ENCODE results near the gene LRP3.

The LRP3 gene

DNA sequence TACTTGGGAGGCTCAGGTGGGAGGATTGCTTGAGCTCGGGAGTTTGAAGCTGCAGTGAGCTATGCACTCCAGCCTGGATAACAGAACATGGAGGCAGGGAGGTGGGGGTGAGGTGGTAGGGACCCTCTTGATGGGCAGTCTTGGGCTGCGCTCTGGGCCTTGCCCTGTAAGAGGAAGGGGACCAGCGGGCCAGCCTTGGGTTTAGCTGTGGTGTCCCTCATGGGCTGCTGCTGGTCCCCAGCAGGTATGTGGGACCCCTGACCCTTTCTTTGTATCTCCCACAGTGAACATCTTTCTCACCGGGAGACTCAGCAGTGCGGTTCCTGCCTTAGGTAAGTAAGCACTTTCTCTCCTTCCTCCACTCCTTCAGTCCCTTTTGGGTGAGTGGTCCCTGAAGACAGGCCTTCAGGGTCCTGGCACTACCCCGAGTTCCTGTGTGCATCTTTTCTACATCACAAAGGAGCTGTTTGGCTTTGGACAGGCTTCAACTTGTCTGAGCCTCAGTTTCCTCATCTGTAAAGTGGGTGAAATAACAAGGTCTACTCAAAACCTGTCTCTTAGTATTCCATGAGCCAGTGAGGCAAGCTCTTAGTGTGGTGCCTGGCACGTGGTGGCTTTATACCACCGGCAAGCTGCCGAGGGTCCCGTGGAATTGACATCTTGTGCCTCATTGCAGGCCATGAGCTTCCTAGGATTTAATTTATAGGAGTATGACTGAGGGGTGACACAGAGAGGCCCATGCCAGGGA lies 2.5 kb downstream of the LRP3 start:
- no peak overlapping the region for H2BK120ac ChIP-seq (ENCODE audit: low read depth, low read length)
- H3K4me2 ChIP-seq (ENCODE audit: low read length, poor library complexity, severe bottlenecking) = no peak overlapping the region
- no peak overlapping the region for H3K4ac ChIP-seq (ENCODE audit: low read depth in 1 of 2, low read length in 2 of 2)
- no peak overlapping the region for H2BK5ac ChIP-seq (ENCODE audit: low read depth, low read length, poor library complexity, severe bottlenecking)
- peaks cover 5 to 13% of the 10 kb centered on the region in 2 experiments for H3K27me3 ChIP-seq (ENCODE audit: control insufficient read depth in 1 of 2, insufficient read depth in 1 of 2, low read length in 2 of 2)
- 97% methylated on average over 10 of the region's 10 CpGs for WGBS
- H4K8ac ChIP-seq (ENCODE audit: low read length) = no peak overlapping the region
- no peak overlapping the region for H3K18ac ChIP-seq (ENCODE audit: low read depth in 1 of 2, low read length in 2 of 2)
- H3K36me3 ChIP-seq (ENCODE audit: control insufficient read depth in 1 of 2, insufficient read depth in 2 of 2, low read depth in 1 of 2, low read length in 2 of 2) = peaks cover 21 to 27% of the 10 kb centered on the region in 2 experiments
- H3K14ac ChIP-seq (ENCODE audit: low read length in 2 of 2) = no peak overlapping the region
- H2BK12ac ChIP-seq (ENCODE audit: low read length in 2 of 2) = no peak overlapping the region
- no peak overlapping the region for H3K27ac ChIP-seq (ENCODE audit: low read length, poor library complexity, severe bottlenecking)
- H3K9ac ChIP-seq (ENCODE audit: low read length) = no peak overlapping the region
- no peak overlapping the region for H2AFZ ChIP-seq (ENCODE audit: low read depth, low read length)
- H3K79me1 ChIP-seq (replicated peaks; ENCODE audit: low read length, poor library complexity, severe bottlenecking) = peaks cover 2% of the 10 kb centered on the region
- no peak overlapping the region for H2AK5ac ChIP-seq (ENCODE audit: low read length, severe bottlenecking)
- no peak overlapping the region for H3K23ac ChIP-seq (ENCODE audit: low read length in 2 of 2)
- no peak overlapping the region for H4K91ac ChIP-seq (ENCODE audit: low read length)
- no peak overlapping the region for H3K4me3 ChIP-seq (ENCODE audit: insufficient read depth in 1 of 2, low read depth in 1 of 2, low read length in 2 of 2)
- peaks cover 18% of the 10 kb centered on the region for H3K4me1 ChIP-seq (ENCODE audit: control insufficient read depth, insufficient read depth, low read depth, low read length)
- no peaks in the 10 kb centered on the region for H3K9me3 ChIP-seq (ENCODE audit: control insufficient read depth, low read length)
- no peak for DNase-seq
- no peak overlapping the region for H2BK15ac ChIP-seq (ENCODE audit: low read depth, poor library complexity, severe bottlenecking)

DNA sequence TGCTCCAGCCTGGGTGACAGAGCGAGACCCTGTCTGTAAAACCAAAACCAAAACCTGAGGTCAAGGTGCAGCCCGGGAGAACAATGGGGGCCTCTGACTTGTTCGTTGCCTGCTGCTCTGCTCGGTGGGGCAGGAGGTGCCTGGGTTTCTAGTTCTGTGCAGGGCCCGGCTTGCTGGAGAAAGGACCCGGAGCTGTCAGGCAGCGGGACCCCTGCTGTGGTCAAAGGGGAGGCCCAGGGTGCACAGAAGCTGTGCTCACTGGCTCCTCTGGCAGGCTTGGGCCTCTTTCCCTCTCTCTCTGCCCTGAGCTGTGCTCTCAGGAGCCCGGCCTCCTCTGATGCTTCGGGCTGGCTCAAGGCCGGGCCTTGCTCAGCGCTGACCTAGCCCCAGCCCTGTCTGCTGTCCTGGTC lies 3.5 kb downstream of the LRP3 start:
- Histone ChIP-seq H2BK5ac (ENCODE audit: low read depth, low read length, poor library complexity, severe bottlenecking) (no peak overlapping the region), H3K27me3 (ENCODE audit: control insufficient read depth in 1 of 2, insufficient read depth in 1 of 2, low read length in 2 of 2) (peaks cover 3 to 4% of the 10 kb centered on the region in 2 experiments), H2BK120ac (ENCODE audit: low read depth, low read length) (no peak overlapping the region), H3K9ac (ENCODE audit: low read length) (no peak overlapping the region), H3K18ac (ENCODE audit: low read depth in 1 of 2, low read length in 2 of 2) (no peak overlapping the region), H3K79me1 (replicated peaks; ENCODE audit: low read length, poor library complexity, severe bottlenecking) (peaks cover 2% of the 10 kb centered on the region), H4K8ac (ENCODE audit: low read length) (no peak overlapping the region), H2AFZ (ENCODE audit: low read depth, low read length) (no peak overlapping the region), H3K36me3 (ENCODE audit: control insufficient read depth in 1 of 2, insufficient read depth in 2 of 2, low read depth in 1 of 2, low read length in 2 of 2) (peaks cover 28 to 33% of the 10 kb centered on the region in 2 experiments), H2BK15ac (ENCODE audit: low read depth, poor library complexity, severe bottlenecking) (no peak overlapping the region), H4K91ac (ENCODE audit: low read length) (no peak overlapping the region), H2BK12ac (ENCODE audit: low read length in 2 of 2) (no peak overlapping the region), H3K4ac (ENCODE audit: low read depth in 1 of 2, low read length in 2 of 2) (no peak overlapping the region), H3K27ac (ENCODE audit: low read length, poor library complexity, severe bottlenecking) (no peak overlapping the region), H3K4me2 (ENCODE audit: low read length, poor library complexity, severe bottlenecking) (no peak overlapping the region), H3K4me3 (ENCODE audit: insufficient read depth in 1 of 2, low read depth in 1 of 2, low read length in 2 of 2) (no peak overlapping the region), H2AK5ac (ENCODE audit: low read length, severe bottlenecking) (no peak overlapping the region), H3K9me3 (ENCODE audit: control insufficient read depth, low read length) (no peaks in the 10 kb centered on the region), H3K23ac (ENCODE audit: low read length in 2 of 2) (no peak overlapping the region), H3K4me1 (ENCODE audit: control insufficient read depth, insufficient read depth, low read depth, low read length) (peaks cover 21% of the 10 kb centered on the region), H3K14ac (ENCODE audit: low read length in 2 of 2) (no peak overlapping the region)
- 91% methylated on average over 11 of the region's 11 CpGs for WGBS
- no peak for DNase-seq

DNA sequence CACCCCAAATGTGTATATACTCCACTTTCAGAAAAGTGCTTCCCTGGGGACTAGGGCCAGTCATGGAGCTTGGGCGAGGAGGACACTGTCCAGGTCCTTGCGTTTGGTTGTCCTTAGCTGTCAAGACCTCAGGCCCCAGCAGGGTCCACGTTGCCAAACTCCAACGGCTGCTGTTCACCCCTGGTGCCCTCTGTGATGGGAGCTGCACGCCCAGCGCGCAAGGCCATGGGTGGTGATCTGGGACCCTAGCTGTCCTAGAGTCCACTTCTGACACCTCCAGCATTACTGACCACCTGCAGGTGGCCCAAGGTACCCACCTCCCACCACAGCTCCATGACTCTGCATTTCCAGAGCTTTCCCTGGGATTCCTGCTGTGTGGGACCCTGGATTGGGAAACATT lies 4.0 kb downstream of the LRP3 start:
- H3K14ac ChIP-seq (ENCODE audit: low read length in 2 of 2) = no peak overlapping the region
- H3K27me3 ChIP-seq (ENCODE audit: control insufficient read depth in 1 of 2, insufficient read depth in 1 of 2, low read length in 2 of 2) = no peaks in the 10 kb centered on the region
- H3K36me3 ChIP-seq (ENCODE audit: control insufficient read depth in 1 of 2, insufficient read depth in 2 of 2, low read depth in 1 of 2, low read length in 2 of 2) = peaks cover 32 to 38% of the 10 kb centered on the region in 2 experiments
- no peak overlapping the region for H3K18ac ChIP-seq (ENCODE audit: low read depth in 1 of 2, low read length in 2 of 2)
- no peaks in the 10 kb centered on the region for H3K9me3 ChIP-seq (ENCODE audit: control insufficient read depth, low read length)
- H2BK15ac ChIP-seq (ENCODE audit: low read depth, poor library complexity, severe bottlenecking) = no peak overlapping the region
- H4K91ac ChIP-seq (ENCODE audit: low read length) = no peak overlapping the region
- H2AFZ ChIP-seq (ENCODE audit: low read depth, low read length) = no peak overlapping the region
- no peak overlapping the region for H2BK5ac ChIP-seq (ENCODE audit: low read depth, low read length, poor library complexity, severe bottlenecking)
- H2BK12ac ChIP-seq (ENCODE audit: low read length in 2 of 2) = no peak overlapping the region
- H3K4me3 ChIP-seq (ENCODE audit: insufficient read depth in 1 of 2, low read depth in 1 of 2, low read length in 2 of 2) = no peak overlapping the region
- no peak overlapping the region for H3K23ac ChIP-seq (ENCODE audit: low read length in 2 of 2)
- no peak overlapping the region for H3K4me2 ChIP-seq (ENCODE audit: low read length, poor library complexity, severe bottlenecking)
- 91% methylated on average over 7 of the region's 7 CpGs for WGBS
- H3K79me1 ChIP-seq (replicated peaks; ENCODE audit: low read length, poor library complexity, severe bottlenecking) = peaks cover 2% of the 10 kb centered on the region
- no peak overlapping the region for H3K9ac ChIP-seq (ENCODE audit: low read length)
- H3K4me1 ChIP-seq (ENCODE audit: control insufficient read depth, insufficient read depth, low read depth, low read length) = peaks cover 21% of the 10 kb centered on the region
- H3K27ac ChIP-seq (ENCODE audit: low read length, poor library complexity, severe bottlenecking) = no peak overlapping the region
- no peak overlapping the region for H3K4ac ChIP-seq (ENCODE audit: low read depth in 1 of 2, low read length in 2 of 2)
- no peak overlapping the region for H4K8ac ChIP-seq (ENCODE audit: low read length)
- DNase-seq = no peak
- no peak overlapping the region for H2BK120ac ChIP-seq (ENCODE audit: low read depth, low read length)
- no peak overlapping the region for H2AK5ac ChIP-seq (ENCODE audit: low read length, severe bottlenecking)

DNA sequence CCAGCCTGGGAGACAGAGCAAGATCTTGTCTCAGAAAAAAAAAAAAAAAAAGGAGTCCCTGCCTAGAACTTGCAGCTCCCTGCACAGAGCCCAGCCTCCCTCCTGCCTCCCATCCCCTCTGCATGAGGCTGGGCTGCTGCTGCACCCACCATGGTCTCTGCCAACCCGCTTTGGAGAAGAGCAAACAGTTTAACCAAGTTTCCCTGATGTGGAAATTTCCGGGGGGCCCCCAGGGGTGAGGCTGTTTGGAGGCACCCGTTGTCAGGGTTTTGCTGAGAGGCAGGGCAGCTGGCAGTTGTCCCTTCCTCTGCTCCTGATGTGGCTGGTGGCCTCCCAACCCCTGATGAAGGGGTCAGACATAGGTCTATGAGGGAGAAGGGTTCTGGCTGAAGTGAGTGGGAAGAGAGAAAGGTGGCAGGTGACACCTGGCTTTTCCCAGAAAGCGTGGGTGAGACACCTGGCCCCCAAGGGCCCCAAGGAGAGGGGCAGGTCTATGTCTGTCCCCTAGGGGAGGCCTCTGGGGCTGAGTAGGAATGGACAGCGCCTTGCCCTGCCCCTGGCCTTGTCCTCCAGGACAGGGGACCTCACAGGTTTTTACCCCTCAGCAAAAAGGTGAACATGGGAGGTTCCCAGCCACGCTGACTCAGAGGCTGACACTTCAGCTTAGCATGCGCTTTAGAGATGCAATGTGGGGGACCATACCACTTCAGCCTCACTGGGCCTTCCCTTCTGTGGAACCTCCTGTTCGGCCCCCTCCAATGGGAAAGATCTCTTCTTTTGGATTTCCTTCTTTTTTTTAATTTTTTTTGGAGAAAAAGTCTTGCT lies 5.5 kb downstream of the LRP3 start:
- no peak overlapping the region for H3K14ac ChIP-seq (ENCODE audit: low read length in 2 of 2)
- H3K4me3 ChIP-seq (ENCODE audit: insufficient read depth in 1 of 2, low read depth in 1 of 2, low read length in 2 of 2) = no peak overlapping the region
- peaks cover 17% of the 10 kb centered on the region for H3K4me1 ChIP-seq (ENCODE audit: control insufficient read depth, insufficient read depth, low read depth, low read length)
- peaks cover 2% of the 10 kb centered on the region for H3K79me1 ChIP-seq (replicated peaks; ENCODE audit: low read length, poor library complexity, severe bottlenecking)
- no peak overlapping the region for H2AFZ ChIP-seq (ENCODE audit: low read depth, low read length)
- H3K9me3 ChIP-seq (ENCODE audit: control insufficient read depth, low read length) = no peaks in the 10 kb centered on the region
- no peak overlapping the region for H2BK5ac ChIP-seq (ENCODE audit: low read depth, low read length, poor library complexity, severe bottlenecking)
- no peak overlapping the region for H3K4me2 ChIP-seq (ENCODE audit: low read length, poor library complexity, severe bottlenecking)
- H2BK120ac ChIP-seq (ENCODE audit: low read depth, low read length) = no peak overlapping the region
- no peak overlapping the region for H3K27ac ChIP-seq (ENCODE audit: low read length, poor library complexity, severe bottlenecking)
- no peak overlapping the region for H3K4ac ChIP-seq (ENCODE audit: low read depth in 1 of 2, low read length in 2 of 2)
- 92% methylated on average over 7 of the region's 8 CpGs for WGBS
- no peak overlapping the region for H3K23ac ChIP-seq (ENCODE audit: low read length in 2 of 2)
- DNase-seq = no peak
- H3K9ac ChIP-seq (ENCODE audit: low read length) = no peak overlapping the region
- no peaks in the 10 kb centered on the region for H3K27me3 ChIP-seq (ENCODE audit: control insufficient read depth in 1 of 2, insufficient read depth in 1 of 2, low read length in 2 of 2)
- H2BK15ac ChIP-seq (ENCODE audit: low read depth, poor library complexity, severe bottlenecking) = no peak overlapping the region
- no peak overlapping the region for H3K18ac ChIP-seq (ENCODE audit: low read depth in 1 of 2, low read length in 2 of 2)
- no peak overlapping the region for H2AK5ac ChIP-seq (ENCODE audit: low read length, severe bottlenecking)
- no peak overlapping the region for H4K8ac ChIP-seq (ENCODE audit: low read length)
- no peak overlapping the region for H2BK12ac ChIP-seq (ENCODE audit: low read length in 2 of 2)
- H3K36me3 ChIP-seq (ENCODE audit: control insufficient read depth in 1 of 2, insufficient read depth in 2 of 2, low read depth in 1 of 2, low read length in 2 of 2) = peaks cover 36 to 49% of the 10 kb centered on the region in 2 experiments
- H4K91ac ChIP-seq (ENCODE audit: low read length) = no peak overlapping the region

Data from mesenchymal stem cell (in vitro differentiated cells and primary cell).